LNCaP clone FGC (cell line): ENCODE results near the gene CNDP2.

Experiments
- DNase-seq: peaks from one replicate; pipeline ENCODE4 v3.0.0-alpha.2; 2011; ENCODE audit warnings: low read depth
- H3K4me3 ChIP-seq: 2 replicates; pipeline ENCODE4 v1.5.1; 2011; ENCODE audit warnings: mild to moderate bottlenecking, low read depth, low read length, control low read depth
- TF ChIP-seq, protein P1 (sequence below): IDR thresholded peaks from 2 replicates; pipeline ENCODE4 v1.5.1; 2012; ENCODE audit warnings: mild to moderate bottlenecking; ENCODE audit not compliant: control insufficient read depth, insufficient read depth; ENCODE audit errors: extremely low read depth

Gene CNDP2

DNA sequence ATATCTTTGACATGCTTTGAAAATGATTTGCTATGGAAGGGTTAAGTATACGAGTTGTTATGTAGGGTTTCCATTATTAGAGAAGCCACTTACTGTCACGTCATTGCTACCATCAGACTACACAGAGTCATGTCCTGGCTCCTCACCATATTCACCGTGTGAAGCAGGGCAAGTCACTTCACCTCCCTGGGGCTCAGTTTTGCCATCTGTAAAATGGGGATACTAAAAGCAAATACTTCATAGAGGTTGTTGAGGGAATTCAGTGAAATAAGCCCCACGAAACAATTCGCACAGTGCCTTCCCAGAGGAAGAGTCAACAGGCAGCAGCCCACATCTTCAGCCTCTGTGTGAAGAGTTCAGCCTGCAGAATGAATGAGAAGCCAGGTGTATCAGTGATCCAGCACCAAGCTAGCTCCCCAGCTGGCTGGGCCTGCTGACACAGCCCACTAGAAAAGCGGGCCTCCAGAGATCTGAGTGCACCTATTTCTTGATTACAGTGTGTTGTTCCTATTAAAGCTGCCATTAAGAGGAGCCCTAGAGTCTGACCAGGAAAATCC lies 42.4 kb upstream of the CNDP2 start:
- DNase-seq: no peak
- no peak overlapping the region for H3K4me3 ChIP-seq
- TF ChIP-seq, protein P1, sequence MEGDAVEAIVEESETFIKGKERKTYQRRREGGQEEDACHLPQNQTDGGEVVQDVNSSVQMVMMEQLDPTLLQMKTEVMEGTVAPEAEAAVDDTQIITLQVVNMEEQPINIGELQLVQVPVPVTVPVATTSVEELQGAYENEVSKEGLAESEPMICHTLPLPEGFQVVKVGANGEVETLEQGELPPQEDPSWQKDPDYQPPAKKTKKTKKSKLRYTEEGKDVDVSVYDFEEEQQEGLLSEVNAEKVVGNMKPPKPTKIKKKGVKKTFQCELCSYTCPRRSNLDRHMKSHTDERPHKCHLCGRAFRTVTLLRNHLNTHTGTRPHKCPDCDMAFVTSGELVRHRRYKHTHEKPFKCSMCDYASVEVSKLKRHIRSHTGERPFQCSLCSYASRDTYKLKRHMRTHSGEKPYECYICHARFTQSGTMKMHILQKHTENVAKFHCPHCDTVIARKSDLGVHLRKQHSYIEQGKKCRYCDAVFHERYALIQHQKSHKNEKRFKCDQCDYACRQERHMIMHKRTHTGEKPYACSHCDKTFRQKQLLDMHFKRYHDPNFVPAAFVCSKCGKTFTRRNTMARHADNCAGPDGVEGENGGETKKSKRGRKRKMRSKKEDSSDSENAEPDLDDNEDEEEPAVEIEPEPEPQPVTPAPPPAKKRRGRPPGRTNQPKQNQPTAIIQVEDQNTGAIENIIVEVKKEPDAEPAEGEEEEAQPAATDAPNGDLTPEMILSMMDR: no peak

DNA sequence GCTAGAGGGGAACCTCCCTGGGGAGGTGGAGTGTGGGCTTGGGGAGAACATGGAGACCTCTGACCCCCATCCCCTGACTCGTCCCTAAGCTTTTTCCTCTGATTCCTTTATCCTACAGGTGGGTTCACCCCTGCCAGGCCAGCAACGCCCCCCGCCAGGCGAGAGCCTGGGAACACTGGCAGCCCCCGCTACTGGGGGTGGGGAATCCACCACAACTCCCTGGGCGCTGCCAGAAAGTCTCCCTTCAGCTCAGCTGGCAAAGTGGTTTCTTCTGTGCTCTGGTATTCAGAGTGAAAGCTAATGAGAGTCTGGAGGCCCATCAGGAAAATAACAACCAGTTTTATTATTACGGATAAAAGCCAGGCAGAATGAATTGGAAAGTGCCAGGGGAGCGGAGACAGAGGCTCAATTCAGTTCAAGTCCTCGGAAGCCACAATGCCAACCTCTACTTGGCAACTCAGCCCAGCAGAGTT lies 41.8 kb upstream of the CNDP2 start:
- DNase-seq: no peak
- TF ChIP-seq, protein P1: no peak
- no peak overlapping the region for H3K4me3 ChIP-seq

DNA sequence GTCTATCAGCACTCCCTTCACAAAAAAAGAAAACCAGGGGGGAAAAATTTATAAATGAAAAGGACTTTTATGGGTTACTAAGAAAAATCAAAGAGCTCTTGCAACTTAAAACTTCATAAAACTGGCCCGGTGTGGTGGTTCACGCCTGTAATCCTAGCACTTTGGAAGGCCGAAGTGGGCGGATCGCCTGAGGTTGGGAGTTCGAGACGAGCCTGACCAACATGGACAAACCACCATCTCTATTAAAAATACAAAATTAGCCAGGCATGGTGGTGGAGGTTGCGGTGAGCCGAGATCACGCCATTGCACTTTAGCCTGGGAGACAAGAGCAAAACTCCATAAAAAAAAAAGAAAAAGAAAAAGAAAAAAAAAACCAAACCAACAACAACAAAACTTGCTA lies 40.8 kb upstream of the CNDP2 start:
- no peak for DNase-seq
- no peak overlapping the region for H3K4me3 ChIP-seq
- TF ChIP-seq, protein P1: no peak

DNA sequence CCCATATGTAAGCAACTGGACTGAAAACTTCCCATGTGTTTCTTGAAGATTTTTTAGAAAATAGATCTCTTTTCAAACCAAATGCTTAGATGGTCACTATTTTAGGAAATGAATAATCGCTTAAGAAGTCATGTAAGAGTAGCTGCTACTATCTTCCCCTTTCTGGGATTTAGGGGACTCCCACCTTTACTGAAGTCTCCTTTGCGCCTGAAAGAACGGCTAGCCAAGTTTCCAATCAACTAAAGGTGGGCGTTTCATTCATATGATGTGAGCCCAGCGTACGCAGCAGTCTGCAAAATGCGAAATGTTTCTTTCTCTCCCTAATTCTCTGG lies 40.2 kb upstream of the CNDP2 start:
- DNase-seq: no peak
- H3K4me3 ChIP-seq: no peak overlapping the region
- TF ChIP-seq, protein P1: no peak

DNA sequence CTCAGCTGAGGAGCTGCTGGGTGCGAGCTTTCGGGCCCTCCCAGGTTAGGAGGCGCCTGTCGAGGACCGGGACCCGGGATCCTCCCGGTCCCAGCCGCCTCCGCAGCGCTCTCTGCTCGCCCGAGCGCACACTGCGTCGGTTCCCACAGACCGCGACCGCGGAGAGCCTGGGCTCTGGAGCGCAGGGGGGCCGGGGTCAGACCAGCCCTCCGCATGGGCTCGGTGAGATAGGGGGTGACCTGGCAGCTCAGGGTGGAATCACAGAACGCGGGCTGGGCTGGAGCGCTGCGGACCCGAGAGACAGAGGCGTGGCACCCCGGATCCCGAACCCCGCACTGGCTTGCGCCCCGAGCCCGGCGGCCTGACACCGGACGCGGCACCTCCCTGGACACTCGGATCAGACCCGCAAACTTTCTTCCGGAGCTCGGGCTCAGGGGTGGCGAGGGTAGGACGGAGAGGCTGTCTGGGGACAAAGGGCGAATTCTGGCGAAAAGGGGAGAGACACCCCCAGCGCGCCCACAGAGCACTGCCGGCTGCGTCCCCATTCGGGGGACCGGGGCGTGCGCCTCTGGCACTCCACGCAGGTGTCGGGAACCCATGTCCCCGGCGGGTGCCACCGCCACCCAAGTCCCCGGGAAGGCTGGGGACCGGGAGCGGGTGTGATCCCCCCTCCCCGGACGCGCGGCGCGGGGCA lies 39.7 kb upstream of the CNDP2 start:
- TF ChIP-seq, protein P1: no peak
- peak overlapping the region; percentile 44 for H3K4me3 ChIP-seq
- no peak for DNase-seq

DNA sequence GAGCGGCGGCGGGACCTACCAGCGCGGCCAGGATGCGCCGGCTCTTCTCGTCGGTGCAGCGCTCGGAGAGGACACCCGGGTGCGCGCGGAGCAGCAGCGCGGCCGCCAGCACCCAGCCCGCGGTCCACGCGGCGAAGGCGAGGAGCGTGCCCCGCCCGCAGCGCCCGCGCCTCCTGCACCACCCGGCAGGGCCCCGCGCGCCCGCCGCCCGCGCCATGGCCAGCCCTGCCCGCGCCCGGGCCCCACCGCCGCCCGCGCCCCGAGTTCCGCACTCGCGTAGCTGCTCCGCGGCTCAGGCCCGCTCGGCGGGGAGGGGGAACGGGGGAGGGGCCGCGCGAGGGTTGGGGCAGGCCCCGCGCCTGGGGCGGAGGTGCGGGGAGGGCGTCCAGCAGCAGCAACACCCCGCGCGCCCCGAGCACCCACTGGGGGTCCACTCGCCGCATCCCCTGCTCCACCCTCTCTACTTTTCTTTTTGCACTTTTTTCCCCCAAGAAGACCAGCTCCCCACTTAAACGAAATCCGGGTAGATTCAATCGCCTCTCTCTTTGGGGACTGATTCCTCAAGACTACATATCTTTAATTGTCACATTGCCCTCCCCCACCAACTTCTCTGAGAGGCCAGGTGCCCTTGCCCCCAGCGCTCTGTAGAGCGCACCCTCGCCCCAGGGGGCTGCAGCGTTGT lies 39.0 kb upstream of the CNDP2 start, which contains the start of gene DIPK1C:
DIPK1C (minus strand) TSS at position 266 of the 682 bp plus-strand sequence; CDS start at position 217, 49 bp downstream.
- no peak for DNase-seq
- peak within 1 kb of the TSS; percentile 44 for H3K4me3 ChIP-seq
- TF ChIP-seq, protein P1: no peak
